Choroid plexus epithelial cell (primary cell): ENCODE results near the gene AIP.

Experiments
- DNase-seq: peaks from one replicate; pipeline ENCODE4 v3.0.0-alpha.2; 2010; ENCODE audit warnings: low read depth
- H3K4me3 ChIP-seq: 2 replicates; pipeline ENCODE4 v1.5.1; 2011; ENCODE audit warnings: low read depth, mild to moderate bottlenecking, control low read depth, low read length, moderate library complexity
- CTCF ChIP-seq: conservative IDR thresholded peaks from 2 replicates; pipeline ENCODE4 v1.5.1; 2011; ENCODE audit warnings: low read depth, mild to moderate bottlenecking, control low read depth, inconsistent platforms, low read length, moderate library complexity

The AIP gene

GRCh38 chr11:67486481-67487195, 3.8 kb downstream of the AIP start:
- TF ChIP-seq CTCF, result no peak
- DNase-seq, result no peak
- H3K4me3 ChIP-seq, result no peak overlapping the region

GRCh38 chr11:67489203-67489884, 6.5 kb downstream of the AIP start:
- no peak for DNase-seq
- no peak for TF ChIP-seq CTCF
- H3K4me3 ChIP-seq, result no peak overlapping the region

- DNase-seq, result no peak
- TF ChIP-seq CTCF, result no peak
- H3K4me3 ChIP-seq, result no peak overlapping the region
These were observed 7.3 kb downstream of the AIP start for GRCh38 chr11:67489885-67490726.

- no peak for TF ChIP-seq CTCF
- DNase-seq, result no peak
- no peak overlapping the region for H3K4me3 ChIP-seq
These were observed 7.9 kb downstream of the AIP start for GRCh38 chr11:67490727-67491065.

GRCh38 chr11:67491276-67492068, 8.6 kb downstream of the AIP start:
- no peak for TF ChIP-seq CTCF
- H3K4me3 ChIP-seq, result no peak overlapping the region
- DNase-seq, result no peak

- DNase-seq, result no peak
- H3K4me3 ChIP-seq, result no peak overlapping the region
- no peak for TF ChIP-seq CTCF
These were observed 9.4 kb downstream of the AIP start for GRCh38 chr11:67492069-67492727.
